HG03196 (cell line): ENCODE measurements around the gene GLB1L3.
"Not testable (repeated sequence)": the region's sequence is repeated elsewhere in the genome, so short reads cannot be mapped to it uniquely, and the experiment has no call there.

Experiments used
- ATAC-seq: cut with Tn5 transposase; IDR thresholded peaks from one replicate; pipeline ENCODE4 v1.9.1; 2021; ENCODE audit not compliant: unreplicated experiment

The GLB1L3 gene

DNA sequence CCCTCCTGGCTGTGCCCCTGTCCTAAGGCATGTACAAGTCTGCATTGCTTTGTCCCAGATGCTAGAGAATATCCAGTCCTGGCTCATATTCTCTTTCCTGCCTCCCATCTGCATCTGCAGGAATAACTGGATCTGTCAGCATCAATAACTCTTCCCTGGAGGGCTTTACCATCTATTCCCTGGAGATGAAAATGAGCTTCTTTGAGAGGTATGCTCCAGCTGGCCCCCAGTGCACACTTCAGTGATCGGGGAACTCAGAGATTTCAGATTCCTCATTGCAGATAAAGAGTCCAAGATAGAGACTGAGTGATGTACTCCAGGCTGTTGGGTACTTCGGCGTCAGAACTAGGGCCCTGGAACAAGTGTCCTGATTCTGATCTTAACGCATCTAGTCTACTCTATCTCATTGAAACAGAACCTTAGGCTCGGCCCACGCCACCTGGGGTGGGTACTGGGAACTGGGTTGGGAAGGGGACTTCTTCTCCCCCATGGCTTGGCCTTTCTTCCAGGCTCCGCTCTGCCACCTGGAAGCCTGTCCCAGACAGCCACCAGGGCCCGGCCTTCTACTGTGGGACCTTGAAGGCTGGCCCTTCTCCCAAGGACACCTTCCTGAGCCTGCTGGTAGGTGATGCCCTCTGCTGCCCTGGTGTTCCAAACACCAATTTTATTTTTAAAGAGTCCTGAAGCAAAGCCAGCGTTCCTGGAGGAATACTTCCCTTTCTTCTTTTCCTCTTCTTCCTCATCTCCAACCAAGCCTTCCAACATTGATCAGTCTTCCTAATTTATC, 37.8 kb downstream of the GLB1L3 start:
- ATAC-seq = no peak

DNA sequence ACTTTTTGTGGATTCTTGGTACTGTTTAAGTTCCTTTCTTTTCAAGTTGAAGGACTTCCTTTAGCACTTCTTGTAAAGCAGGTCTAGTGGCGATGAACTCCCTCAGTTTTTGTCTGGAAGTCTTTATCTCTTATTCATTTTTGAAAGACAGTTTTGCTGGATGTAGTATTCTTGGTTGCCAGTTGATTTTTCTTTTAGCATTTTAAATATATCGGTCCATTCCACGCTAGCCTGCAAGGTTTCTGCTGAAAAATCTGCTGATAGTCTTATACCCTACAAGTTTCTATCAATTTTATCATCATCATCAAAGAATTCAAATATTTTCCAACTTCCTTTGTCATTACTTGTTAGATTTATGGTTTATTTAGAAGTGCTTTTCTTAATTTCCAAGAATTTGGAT, 40.9 kb downstream of the GLB1L3 start:
- ATAC-seq = no peak

DNA sequence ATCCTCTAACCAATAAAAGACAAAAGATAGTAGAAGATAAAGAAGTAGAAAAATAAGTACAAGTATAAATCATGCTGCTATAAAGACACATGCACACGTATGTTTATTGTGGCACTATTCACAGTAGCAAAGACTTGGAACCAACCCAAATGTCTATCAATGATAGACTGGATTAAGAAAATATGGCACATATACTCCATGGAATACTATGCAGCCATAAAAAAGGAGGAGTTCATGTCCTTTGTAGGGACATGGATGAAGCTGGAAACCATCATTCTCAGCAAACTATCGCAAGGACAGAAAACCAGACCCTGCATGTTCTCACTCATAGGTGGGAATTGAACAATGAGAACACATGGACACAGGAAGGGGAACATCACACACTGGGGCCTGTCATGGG, 45.2 kb downstream of the GLB1L3 start:
- not testable (repeated sequence) for ATAC-seq

DNA sequence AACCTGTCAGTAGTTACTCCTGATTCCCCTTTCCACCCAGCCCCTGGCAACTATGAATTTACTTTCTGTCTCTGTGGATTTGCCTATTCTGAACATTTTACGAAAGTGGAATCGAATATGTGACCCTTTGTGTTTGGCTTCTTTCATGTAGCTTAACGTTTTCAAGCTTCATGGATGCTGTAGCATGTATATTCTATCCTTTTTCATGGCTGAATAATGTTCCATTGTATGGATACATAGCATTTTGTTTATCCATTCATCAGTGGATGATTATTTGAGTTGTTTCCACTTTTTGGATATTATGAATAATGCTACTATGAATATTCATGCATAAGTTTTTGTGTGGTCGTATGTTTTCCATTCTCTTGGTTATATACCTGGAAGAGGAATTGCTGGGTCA, 46.4 kb downstream of the GLB1L3 start:
- no peak for ATAC-seq

DNA sequence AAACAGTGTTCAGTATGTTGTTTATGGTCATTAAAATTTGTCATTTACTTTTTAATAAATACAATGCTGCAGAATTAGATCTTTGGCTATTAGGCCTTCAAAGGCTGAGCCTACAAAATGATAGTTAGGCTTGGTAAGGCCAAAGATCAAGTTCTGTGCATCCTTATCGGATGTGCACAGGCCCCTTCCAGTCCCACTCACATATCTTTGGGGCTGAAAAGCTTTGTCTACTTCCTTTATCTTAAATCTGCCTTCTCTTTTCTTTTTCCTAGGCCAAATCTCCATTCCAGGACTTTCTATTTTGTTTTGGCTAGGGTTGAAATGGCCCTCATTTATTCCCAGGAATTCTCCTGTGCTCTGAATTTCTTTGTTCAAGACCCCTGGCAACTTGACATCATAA, 52.3 kb downstream of the GLB1L3 start:
- no peak for ATAC-seq

DNA sequence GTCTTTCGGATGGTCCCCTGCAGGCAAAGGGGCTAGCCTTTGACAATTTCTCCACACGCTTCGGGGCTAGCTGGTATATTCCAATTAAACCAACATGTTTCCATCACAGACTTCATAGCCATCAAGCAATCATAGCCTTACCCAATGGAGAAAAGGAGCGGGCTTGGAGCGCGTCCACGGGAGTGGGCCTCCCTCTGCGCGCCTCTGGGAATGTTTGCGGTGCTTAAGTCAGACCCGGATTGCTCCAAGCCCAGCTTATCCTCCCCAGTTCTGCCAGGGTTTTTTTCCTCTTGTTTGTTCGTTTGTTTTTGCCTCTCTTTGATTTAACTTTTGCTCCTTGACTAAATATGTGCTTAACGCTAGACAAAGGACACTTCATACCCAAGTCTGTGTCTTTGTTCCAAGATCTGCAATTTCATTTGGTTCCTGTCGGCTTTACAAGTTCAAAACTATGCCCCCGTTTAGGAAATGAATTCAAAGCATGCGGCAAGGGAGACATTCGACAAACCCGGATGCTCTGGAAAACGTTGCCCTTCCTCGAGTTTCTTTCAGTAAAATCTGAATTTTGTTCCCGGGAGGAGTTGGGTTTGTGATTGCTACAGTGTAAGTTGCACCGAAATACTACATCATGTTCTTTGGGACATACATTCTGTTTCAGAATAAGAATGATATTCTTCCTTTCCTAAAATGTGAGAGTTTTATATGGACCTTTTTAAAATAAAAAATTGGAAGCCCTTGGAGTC, 54.6 kb downstream of the GLB1L3 start:
- no peak for ATAC-seq

DNA sequence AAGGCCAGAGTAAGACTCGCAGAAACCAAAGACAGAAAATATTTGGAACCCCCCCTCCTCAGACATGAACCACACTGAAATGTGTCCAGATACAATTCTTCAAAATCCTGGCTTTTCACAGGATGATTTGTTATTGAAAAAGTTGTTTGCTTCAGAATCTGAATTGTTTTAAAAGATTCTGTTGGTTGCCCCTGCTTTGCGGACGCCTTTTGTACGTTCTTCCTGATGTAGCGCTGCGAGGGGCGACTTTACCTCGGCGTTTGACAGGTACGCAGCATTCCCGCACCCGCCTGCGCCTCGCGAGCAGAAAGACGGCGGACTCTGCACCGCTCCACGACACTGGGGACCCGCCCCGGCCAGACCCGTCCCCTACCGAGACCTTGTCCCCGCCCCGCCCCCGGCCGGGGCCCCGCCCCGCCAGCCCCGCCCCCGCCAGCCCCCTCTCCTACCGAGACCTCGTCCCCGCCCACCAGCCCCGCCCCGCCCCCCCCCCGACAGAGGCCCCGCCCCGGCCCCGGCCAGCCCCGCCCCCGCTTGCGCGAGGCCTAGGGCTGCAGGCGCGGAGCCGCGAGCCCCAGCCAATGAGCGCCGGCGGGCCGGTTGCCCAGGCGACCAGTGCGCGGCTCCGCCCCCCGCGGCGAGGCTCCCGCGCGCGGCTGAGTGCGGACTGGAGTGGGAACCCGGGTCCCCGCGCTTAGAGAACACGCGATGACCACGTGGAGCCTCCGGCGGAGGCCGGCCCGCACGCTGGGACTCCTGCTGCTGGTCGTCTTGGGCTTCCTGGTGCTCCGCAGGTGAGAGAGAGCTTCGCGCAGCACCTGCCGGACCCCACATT, 55.4 kb downstream of the GLB1L3 start, which contains the start of gene GLB1L2:
Gene GLB1L2 (plus strand): TSS at position 635 of the 835 bp plus-strand sequence. CDS start 74 bp downstream, at position 709.
- ATAC-seq = peak; percentile 67

DNA sequence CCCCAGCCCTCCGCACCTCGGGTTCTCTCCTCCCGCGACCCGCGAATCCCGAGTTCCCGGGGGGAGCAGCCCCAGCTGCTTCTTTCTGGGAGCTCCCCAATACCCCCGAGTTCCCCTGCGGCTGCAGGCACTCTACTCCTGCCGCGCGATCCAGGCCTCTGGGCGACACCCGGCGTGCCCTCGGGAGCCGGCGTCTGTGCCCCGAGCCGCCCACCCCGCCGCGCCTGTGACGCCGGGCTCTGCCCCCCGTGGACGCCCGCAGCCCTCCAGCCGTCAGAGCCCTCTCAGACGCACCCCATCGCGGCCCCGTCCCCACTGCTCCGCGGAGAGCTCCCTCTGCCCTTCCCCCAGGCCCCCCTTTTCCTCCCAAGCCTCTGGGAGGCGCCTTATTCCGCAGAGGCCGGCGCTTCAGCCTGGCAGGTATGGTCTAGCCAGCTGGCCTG, 56.0 kb downstream of the GLB1L3 start:
- ATAC-seq = no peak

DNA sequence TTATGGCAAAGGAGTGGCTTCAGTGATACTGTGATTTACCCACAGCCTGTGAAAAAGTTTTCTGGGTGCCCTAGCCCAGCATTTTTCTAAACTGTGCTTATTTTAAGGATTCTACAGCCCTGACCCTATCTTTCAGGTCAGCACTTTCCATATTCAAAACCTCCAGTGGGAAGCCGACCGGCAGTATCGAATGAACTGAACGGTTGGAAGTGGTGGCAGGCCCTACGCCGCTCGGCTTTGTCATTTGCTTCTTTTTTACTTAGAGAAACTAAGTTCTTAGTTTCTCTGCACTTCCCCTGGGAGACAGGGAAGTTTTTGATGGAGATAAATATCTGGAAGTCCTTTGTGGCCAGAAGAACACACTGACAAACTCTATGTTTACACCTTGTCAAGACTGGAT, 56.6 kb downstream of the GLB1L3 start:
- ATAC-seq = no peak

DNA sequence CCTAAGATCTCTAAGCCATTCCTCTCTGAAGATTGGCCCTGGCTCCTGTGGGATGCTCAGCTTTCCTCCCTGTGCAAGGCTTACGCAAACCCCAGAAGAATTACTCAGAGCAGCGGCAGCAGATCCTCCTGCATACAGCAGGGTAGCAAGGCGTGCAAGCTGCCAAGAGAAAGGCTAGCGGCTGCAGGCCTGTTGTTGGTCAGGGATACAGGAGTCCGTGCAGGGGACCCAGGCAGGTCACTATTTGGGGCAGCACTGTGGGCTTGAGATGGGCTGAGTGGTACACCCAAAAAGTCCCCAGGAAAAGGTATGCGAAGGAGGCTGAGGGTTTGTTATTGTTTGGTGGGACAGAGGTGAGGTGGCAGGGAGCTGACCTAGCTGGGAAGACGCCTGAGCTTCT, 57.1 kb downstream of the GLB1L3 start:
- no peak for ATAC-seq

DNA sequence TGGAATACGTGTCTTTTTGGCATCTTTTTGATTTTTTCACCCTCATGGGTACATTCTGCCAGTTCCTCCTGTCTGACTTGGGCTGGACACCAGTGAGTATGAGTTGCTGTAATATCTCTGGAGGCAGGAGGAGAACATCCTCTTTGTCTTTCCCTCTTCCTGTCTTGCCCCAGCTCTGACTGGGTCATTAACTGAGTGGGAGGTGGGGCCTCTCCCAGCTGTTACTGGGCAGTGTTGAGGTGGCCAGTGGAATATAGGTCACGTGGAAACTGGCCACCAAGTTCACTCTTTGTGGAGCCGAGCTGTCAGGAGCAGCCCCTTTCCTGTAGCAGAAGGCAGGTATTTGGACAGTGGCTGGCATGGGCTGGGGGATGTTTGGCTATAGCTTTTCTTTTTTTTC, 57.8 kb downstream of the GLB1L3 start:
- no peak for ATAC-seq

DNA sequence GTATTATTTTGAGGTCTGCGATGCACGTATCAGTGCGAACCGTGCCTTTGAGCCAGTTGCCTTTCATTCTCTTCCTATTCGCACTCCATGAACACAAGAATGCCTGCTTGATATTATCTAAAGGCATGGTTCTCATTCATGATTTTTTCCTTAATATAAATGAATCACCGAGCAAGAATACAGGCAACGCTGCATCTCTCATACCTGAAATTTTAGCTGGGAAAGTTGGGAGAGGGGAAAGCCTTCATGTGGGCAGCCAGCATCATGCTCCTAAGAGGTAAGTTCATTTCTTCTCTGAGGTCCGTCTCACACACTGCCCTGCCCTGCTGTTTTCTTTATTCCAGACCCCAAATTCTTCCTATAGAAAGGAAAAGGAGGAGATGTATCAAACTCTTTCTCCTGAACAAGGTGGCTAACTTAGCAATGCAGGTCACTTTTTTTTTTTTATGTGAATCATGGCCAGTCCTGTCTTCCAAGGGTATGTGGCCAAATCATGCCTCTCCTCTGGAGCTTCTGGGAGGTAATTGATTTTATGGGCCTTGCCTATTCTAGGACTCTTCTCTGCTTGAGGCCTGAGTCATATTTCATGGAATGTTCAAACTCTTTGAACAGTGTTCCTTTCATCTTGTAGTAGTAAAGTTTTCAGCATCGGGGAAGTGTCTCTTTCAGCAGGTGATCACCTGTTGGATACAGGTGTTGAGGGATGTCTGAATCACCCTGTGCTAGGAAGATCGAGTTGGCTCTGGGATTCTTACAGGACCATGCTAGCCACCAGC, 58.8 kb downstream of the GLB1L3 start:
- no peak for ATAC-seq

DNA sequence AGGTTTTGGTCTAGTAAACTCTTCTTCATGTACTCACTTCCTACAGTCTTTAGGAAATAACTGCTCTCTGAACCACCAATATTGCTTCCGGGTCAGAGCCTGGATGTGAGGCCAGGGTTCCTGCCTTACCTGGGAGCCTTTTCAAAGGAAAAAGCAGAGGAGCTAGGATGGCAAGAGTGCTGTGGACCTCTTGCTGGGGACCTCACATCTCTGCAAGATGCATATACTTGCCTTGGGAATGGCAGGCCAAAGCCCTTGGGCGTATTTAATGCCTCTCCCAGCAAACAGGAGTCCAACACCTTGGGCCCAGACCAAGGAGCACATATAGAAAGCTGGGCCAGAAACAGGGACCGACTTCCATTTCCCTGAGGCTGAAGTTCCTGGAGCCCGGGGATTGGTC, 60.9 kb downstream of the GLB1L3 start:
- no peak for ATAC-seq

DNA sequence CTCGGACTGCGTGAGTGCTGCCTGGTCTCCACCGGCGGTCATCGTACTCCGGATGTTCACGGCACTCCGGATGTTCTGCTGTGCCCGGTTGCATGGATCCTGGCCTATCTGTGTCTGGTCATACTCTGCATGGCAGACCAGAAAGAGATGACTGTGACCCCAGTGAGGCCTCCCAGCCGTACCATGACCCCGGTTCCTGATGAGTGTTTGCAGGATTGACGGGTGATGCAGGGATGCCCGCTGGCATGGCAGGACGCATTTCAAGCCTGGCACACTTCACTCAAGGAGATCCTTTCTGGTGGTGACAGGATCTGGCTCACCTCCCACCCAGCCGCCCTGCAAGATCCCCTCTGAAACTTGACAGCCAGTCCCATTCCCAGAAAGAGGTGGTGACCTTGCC, 61.9 kb downstream of the GLB1L3 start:
- no peak for ATAC-seq

DNA sequence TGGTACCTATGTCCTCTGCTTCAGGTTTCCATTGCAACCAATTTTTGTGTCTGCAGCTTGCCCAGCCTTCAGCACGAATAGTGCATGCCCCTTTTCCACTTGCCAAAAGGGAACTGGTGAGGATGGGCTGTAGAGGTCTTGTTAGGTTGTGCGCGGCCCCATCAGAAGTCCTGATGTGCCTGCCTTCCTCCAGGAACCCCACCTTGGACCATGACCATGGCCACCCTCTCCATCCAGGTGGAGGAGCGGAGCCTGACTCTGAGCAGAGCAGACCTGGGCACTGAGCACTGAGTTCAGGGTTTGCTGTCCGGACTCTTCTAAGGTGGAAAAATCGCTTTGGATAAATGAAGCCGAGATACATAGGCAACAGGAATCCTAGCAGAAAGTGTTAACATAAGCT, 62.5 kb downstream of the GLB1L3 start:
- ATAC-seq = no peak

DNA sequence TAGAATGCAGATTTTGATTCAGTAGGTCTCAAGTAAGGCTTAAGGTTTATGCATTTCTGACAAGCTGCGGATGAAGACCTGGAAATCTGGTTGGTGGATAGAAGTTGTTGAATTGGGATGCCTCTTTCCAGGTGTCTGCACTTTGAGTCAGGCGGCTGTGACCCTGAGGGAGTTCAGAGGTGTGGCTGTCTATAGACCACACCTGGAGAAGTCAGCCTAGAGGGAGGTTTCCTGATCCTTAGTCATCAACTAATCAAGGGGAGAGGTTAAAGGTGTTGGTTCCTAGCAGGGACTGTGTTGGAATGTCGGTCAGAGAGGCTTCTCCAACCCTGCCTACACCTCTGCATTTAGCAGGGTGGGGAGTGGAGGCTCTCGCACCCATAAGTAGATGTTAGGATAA, 63.6 kb downstream of the GLB1L3 start:
- no peak for ATAC-seq

DNA sequence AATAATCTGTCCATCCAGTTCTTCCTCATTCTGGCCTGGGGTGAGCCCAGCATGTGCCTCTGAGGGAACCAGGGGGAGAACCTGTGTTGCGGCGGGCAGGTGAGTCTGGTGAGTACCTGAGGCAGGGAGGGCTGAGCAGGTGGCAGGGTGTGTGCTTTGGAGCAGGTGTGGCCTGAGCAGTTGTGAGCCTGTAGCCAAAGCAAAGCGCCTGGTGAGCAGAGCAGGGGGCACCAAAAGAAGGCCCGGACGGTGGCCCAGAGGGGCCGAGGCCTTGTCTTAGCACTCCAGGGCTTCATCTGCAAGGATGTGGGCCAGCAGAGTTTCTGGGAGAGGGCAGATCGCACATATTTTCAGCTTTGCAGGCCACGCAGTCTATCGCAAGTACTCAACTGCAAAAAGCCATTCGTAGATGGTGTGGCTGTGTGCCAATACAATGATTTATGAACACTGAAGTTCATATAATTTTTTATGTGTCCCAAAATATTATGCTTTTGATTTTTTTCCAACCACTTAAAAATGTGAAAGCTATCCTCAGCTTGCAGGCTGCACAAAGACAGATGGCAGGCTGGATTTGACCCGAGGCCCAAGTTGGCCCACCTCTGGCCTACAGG, 64.3 kb downstream of the GLB1L3 start:
- ATAC-seq = no peak

DNA sequence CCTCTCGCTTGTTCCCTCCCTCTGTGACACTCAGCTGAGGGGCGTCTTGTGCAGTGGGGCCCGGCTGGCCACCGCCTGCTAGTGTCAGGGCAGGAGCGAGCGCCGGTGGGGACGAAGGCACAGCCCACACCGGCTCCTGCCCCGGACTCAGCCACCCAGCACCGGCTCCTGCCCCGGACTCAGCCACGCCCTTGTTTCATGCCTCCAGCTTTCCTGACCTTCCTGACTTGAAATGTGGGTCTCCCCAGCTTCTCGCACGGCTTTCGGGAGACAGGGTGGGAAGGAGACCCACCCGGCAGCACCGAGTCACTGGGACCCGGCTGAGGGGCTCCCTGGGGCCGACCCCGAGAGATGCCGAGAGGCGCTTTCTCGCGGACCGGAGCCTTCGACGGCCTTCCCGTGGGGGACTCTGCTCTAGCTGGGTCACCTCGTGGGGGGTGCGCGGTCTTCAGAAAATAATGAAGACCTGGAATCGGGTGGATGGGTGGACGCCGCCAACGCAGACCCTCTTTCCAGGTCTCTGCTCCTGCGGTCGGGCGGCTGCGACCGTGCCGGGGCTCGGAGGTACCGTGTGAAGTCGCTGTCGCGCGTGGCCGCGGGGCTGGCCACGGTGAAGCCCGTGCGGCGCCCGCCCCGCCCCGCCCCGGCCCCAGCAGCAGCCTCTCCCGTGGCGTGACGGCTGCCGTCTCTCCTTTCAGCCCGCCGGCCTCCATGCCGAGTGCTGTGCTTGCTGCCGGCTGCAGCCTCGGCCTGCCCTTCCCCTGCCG, 65.8 kb downstream of the GLB1L3 start:
- no peak for ATAC-seq

DNA sequence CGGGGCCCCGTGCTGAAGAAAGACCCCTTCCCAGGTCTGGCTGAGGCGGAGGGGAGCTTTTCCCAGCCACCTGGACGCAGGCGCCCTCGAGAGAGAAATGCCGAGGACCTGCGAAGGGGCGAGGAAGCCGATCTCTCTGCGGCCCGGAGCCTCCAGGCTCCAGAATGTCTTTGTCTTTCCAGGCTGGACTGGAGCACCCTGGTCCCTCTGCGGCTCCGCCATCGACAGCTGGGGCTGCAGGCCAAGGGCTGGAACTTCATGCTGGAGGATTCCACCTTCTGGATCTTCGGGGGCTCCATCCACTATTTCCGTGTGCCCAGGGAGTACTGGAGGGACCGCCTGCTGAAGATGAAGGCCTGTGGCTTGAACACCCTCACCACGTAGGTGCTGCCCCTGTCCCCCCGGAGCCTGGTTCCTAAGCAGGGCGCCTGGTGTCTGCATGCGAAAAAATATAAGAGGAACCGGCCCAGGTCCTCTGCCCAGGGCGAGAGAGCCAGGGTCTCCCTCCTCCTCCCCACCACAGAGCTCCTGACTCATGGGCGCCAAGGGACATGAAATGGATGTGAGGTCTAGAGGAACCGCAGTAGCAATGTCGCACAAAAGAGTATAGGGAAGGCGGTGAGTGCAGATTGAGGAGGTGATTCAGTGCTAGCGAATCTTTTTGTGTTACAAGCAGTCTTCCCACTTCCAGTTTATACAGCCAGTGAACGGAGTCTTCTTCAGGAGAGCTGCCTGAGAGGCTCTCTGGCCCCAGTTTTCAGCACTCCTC, 66.6 kb downstream of the GLB1L3 start:
- no peak for ATAC-seq
